Measurements from ENCODE around the gene CTXND1.

GRCh38 chr15:80249973-80250372 is 2.0 kb downstream of the CTXND1 start:
- TF ChIP-seq, protein P1, sequence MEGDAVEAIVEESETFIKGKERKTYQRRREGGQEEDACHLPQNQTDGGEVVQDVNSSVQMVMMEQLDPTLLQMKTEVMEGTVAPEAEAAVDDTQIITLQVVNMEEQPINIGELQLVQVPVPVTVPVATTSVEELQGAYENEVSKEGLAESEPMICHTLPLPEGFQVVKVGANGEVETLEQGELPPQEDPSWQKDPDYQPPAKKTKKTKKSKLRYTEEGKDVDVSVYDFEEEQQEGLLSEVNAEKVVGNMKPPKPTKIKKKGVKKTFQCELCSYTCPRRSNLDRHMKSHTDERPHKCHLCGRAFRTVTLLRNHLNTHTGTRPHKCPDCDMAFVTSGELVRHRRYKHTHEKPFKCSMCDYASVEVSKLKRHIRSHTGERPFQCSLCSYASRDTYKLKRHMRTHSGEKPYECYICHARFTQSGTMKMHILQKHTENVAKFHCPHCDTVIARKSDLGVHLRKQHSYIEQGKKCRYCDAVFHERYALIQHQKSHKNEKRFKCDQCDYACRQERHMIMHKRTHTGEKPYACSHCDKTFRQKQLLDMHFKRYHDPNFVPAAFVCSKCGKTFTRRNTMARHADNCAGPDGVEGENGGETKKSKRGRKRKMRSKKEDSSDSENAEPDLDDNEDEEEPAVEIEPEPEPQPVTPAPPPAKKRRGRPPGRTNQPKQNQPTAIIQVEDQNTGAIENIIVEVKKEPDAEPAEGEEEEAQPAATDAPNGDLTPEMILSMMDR (IDR thresholded peaks at IDR 0.05; ENCODE audit: low read depth, low read length), result no peak
- no peak for TF ChIP-seq EZH2phosphoT487 (IDR thresholded peaks at IDR 0.05; ENCODE audit: low read depth)
